ENCODE measurements around the gene ADD1.
"Not testable (repeated sequence)": the region's sequence is repeated elsewhere in the genome, so short reads cannot be mapped to it uniquely, and the experiment has no call there.

ADD1 gene

DNA sequence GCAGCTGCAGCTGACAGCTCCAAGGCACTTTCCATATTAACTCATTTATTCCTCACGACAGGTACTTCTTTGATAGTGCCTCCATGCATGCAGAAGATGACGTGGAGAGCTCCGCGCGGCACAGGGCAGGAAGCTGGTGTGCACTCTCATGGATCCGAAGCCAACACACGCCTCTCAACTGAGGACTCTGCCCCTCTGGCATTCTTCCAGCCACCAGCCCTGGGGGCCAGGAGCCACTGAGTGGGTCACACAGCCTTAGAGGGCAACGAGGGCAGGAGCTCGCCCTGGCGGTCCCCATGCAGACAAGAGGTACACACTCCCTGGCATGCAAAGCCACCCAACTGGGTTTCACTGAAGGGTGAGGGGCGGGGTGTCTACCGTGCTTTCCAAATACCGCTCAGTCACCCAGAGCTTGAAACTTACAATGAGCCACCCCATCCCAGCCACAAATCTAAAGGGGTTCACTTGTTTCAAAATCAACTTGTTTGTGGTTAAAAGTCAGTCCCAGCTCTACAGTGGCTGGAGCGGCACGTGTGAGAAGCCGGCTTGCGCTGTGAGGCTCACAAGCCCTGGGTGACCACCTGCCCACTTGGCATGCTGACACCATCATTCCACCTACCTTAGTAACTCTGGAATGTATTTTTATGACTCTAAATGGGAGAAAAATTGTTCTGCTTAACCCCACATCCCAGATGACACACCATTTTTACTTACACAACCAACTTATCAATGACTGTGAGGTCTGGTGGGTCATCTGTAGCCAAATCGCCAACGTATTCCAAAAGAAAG lies 103.4 kb downstream of the ADD1 start:
- peaks cover 76% of the 10 kb centered on the region for H3K36me3 Mint-ChIP-seq (ENCODE audit: low read depth)
- no peaks in the 10 kb centered on the region for H3K9me3 Mint-ChIP-seq
- H3K4me1 Mint-ChIP-seq (ENCODE audit: low read depth): peaks cover 7% of the 10 kb centered on the region
- no peak for DNase-seq (ENCODE audit: low spot score)
- no peaks in the 10 kb centered on the region for H3K27me3 Mint-ChIP-seq (ENCODE audit: low read depth)
- no peak overlapping the region for H3K27ac Mint-ChIP-seq
- H3K4me3 Mint-ChIP-seq: no peak overlapping the region

DNA sequence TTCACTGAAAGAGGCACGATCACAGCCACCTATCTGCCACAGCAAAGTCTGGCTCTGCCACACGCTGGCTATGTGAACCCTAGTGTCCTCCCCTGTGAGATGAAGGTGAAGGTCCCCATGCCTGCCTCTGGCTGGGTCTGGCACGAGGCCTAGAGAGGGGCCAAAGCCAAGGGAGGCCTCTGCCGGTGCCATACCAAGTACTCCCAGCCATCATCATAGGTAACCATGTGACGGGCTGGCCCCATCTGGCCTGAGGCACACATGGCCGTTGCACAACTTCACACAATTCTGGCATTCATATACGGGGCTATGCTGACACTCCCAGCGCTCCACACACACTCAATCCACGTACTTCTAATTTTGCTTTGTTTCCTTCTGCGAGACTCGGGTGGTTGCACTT lies 104.3 kb downstream of the ADD1 start:
- Mint-ChIP-seq H3K27me3 (ENCODE audit: low read depth) (no peaks in the 10 kb centered on the region), H3K4me3 (no peak overlapping the region), H3K4me1 (ENCODE audit: low read depth) (peaks cover 6% of the 10 kb centered on the region), H3K9me3 (no peaks in the 10 kb centered on the region), H3K27ac (no peak overlapping the region), H3K36me3 (ENCODE audit: low read depth) (peaks cover 73% of the 10 kb centered on the region)
- DNase-seq (ENCODE audit: low spot score): no peak

DNA sequence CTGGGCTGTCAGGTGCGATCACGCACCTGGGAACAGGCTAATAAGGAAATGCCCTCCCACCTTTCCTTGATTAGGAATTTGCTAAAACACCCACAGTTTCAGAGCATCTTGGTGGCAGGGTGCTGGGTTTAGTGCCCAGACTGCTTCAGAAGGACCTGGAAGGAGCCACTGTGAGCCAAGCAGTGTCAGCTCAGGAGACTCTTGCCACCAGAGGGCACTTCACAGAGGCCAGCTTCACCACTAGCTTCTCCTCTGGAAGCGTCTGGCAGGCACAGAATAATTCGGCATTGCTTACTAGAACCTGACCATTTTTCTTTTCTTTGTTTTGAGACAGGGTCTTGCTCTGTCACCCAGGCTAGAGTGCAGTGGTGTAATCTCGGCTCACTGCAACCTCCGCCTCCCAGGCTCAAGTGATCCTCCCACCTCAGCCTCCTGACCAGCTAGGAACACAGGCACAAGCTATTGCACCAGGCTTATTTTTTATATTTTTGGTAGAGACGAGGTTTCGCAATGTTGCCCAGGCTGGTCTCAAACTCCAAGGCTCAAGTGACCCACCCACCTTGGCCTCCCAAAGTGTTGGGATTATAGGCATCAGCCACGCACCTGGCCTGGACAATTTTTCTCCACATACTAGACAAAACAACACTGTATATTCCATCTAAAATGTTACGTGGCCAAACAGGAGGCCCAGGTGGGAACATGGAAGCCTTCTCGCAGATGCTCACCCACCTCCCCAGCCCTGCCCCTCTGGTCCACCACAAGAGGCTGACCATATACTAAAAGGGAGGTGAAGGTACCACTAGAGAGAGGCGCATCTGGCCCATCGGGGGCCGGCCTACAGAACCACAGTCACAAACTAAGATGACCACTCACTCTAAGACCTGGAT lies 105.5 kb downstream of the ADD1 start:
- H3K36me3 Mint-ChIP-seq (ENCODE audit: low read depth): peaks cover 78% of the 10 kb centered on the region
- H3K9me3 Mint-ChIP-seq: no peaks in the 10 kb centered on the region
- DNase-seq (ENCODE audit: low spot score): no peak
- H3K27me3 Mint-ChIP-seq (ENCODE audit: low read depth): no peaks in the 10 kb centered on the region
- no peak overlapping the region for H3K4me3 Mint-ChIP-seq
- H3K27ac Mint-ChIP-seq: no peak overlapping the region
- H3K4me1 Mint-ChIP-seq (ENCODE audit: low read depth): peaks cover 15% of the 10 kb centered on the region

DNA sequence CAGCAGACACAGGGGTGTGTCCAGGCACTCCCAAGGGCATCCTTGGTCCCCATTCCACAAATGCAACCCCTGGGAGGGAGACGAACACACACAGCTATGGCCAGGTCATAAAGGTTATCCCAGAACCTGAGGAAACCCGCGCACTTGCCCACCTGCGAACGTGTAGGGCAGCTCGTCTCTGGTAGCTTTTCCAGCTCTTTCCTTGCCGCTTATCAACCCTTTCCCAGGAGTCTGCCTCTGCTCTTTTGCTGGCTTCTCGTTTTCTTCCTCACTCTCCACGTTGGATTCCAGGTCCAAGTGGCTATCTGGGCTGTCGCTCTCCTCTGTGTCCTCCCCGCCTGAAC lies 106.1 kb downstream of the ADD1 start:
- H3K27me3 Mint-ChIP-seq (ENCODE audit: low read depth): no peaks in the 10 kb centered on the region
- H3K4me1 Mint-ChIP-seq (ENCODE audit: low read depth): peaks cover 20% of the 10 kb centered on the region
- H3K9me3 Mint-ChIP-seq: no peaks in the 10 kb centered on the region
- H3K27ac Mint-ChIP-seq: no peak overlapping the region
- peaks cover 80% of the 10 kb centered on the region for H3K36me3 Mint-ChIP-seq (ENCODE audit: low read depth)
- DNase-seq (ENCODE audit: low spot score): no peak
- H3K4me3 Mint-ChIP-seq: no peak overlapping the region

DNA sequence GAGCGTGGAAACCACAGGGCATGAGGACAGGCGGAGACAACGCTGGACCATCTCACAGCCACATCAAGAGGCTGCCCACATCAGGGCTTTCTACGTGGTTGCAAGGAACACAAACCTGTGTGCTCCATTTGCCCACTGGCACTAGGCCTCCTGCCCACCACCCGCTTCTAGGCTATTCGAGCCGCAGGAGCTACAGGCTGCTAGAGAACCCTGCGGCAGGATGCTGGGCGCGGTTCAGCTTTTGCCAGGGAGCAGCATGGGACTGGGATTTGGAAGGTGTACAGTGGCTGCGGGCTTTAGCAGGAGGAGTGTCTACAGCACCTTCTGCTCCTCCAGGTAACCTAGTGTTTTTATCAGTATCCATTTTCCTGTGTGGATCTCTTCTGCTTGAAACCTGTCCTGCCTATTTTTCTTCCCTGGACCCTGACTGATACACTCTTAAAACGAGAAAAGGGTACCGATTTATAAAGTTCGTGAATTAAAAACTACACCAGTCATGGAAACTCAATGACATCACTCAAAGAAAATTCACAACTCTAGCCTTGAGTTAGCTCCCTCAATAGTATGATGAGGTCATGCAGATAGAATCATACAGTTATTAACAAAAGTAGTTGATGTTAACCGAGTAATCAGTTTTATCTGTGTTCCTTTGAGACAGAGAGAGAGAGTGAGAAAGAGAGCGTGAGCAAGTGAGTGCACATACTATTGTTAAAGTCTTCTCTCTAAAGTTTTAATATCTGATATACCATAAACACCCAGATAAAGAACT lies 106.8 kb downstream of the ADD1 start:
- Mint-ChIP-seq H3K4me3 (no peak overlapping the region), H3K27ac (peak overlapping the region; percentile 23), H3K36me3 (ENCODE audit: low read depth) (peaks cover 80% of the 10 kb centered on the region), H3K4me1 (ENCODE audit: low read depth) (peaks cover 24% of the 10 kb centered on the region), H3K27me3 (ENCODE audit: low read depth) (no peaks in the 10 kb centered on the region), H3K9me3 (no peaks in the 10 kb centered on the region)
- DNase-seq (ENCODE audit: low spot score): no peak

DNA sequence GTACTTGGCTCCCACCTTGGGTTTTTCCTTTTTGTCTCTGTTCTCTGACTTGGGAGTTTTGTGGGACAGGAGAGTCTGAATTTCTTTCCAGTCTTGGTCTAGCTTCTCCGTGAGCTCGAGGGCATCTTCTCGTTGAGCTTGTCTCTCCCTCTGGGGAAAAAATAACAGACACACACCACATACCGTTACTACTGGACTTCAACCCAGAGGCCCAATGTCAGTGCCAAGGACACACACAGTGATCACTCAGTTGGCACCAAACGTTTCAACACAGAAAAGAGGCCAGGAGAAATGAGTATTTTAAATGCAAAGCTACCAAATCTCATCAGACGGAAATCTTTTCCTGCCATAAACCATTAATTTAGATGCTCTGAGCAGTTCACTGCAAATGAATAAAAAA lies 109.9 kb downstream of the ADD1 start:
- Mint-ChIP-seq H3K36me3 (ENCODE audit: low read depth) (peaks cover 85% of the 10 kb centered on the region), H3K4me3 (peak overlapping the region; percentile 43), H3K27me3 (ENCODE audit: low read depth) (no peaks in the 10 kb centered on the region), H3K4me1 (ENCODE audit: low read depth) (peaks cover 41% of the 10 kb centered on the region), H3K27ac (peak overlapping the region; percentile 93), H3K9me3 (no peaks in the 10 kb centered on the region)
- DNase-seq (ENCODE audit: low spot score): no peak

DNA sequence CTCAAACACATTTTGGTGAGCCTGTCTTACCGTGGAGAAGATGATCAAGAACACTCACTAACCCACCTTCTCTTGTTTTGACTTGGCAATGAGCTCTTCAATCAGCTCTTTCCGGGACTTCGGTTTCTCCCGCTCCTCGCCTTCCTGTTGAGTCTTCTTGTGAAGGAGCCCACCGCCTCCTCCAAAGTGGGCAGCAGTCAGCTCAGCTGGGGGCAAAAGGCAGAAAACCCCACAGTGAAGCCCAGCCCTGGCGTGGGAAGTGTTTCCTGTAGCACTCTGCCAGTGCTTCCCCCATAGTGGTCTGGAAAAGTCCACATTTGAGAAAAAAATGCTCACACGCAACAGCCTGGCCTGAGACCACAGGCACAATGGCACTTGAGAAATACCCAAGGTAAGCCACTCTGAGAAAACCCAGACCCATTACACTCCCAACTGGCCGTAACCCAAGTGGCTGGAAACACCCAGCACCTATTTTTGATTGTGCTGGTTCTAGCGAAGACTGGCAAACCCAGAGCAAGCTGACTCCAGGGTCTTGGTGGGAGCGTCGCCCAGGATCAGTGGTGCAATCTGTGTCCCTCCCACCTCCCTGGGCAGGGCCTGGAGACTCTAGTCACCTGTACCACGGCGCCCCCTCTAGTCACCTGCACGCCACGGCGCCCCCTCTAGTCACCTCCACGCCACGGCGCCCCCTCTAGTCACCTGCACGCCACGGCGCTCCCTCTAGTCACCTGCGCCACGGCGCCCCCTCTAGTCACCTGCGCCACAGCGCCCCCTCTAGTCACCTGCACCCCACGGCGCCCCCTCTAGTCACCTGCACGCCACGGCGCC lies 110.9 kb downstream of the ADD1 start:
- H3K9me3 Mint-ChIP-seq: no peaks in the 10 kb centered on the region
- peak; percentile 92 for DNase-seq (ENCODE audit: low spot score)
- H3K27me3 Mint-ChIP-seq (ENCODE audit: low read depth): no peaks in the 10 kb centered on the region
- peaks cover 47% of the 10 kb centered on the region for H3K4me1 Mint-ChIP-seq (ENCODE audit: low read depth)
- H3K36me3 Mint-ChIP-seq (ENCODE audit: low read depth): peaks cover 82% of the 10 kb centered on the region
- peak overlapping the region; percentile 43 for H3K4me3 Mint-ChIP-seq
- peak overlapping the region; percentile 93 for H3K27ac Mint-ChIP-seq

DNA sequence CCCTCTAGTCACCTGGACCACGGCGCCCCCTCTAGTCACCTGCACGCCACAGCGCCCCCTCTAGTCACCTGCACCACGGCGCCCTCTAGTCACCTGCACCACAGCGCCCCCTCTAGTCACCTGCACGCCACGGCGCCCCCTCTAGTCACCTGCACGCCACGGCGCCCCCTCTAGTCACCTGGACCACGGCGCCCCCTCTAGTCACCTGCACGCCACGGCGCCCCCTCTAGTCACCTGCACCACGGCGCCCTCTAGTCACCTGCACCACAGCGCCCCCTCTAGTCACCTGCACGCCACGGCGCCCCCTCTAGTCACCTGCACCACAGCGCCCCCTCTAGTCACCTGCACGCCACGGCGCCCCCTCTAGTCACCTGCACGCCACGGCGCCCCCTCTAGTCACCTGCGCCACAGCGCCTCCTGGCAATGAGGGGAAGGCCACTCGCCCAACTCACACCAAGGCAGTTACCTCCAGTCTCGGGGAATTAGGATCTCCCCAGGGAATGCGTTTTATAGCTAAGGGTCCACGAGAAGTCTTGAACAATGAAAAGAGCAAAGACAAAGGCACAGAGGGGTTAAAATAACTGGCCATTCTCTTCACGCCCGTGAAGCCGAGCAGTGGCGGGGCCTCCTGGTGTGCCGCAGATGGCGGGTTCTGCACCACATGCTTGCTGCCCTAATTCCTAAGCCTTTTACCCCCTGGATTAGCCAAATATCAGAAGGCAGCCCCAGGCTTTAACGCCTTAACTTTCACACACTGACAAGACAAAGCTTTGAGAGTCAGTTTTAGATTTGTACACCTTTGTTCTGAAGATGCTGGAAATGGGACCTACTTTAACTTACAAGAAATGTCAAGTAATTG lies 111.8 kb downstream of the ADD1 start:
- Mint-ChIP-seq H3K4me1 (ENCODE audit: low read depth) (peaks cover 47% of the 10 kb centered on the region), H3K27ac (peak overlapping the region; percentile 93), H3K4me3 (peak overlapping the region; percentile 43), H3K36me3 (ENCODE audit: low read depth) (peaks cover 77% of the 10 kb centered on the region)
- DNase-seq (ENCODE audit: low spot score); H3K9me3 Mint-ChIP-seq; H3K27me3 Mint-ChIP-seq (ENCODE audit: low read depth): not testable (repeated sequence)

DNA sequence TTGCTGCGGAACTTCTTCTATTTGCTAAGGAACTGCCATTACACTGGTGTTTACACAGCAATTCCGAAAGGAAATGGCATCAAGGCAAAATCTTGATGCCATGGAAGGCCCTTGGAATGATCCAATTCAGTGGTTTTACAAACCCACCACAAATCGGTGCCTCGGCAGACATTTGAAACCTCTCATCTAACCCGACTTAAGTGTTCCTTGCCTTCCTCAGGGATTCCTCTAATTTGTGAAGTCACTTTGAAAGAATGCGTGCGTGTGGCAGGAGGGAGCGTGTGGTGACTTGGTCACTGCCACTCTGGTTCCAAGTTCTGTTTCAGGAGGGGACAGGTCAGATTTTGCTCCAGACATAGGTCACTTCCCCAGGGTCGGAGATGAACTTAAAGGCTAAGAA lies 114.8 kb downstream of the ADD1 start:
- Mint-ChIP-seq H3K4me1 (ENCODE audit: low read depth) (peaks cover 51% of the 10 kb centered on the region), H3K4me3 (no peak overlapping the region), H3K27me3 (ENCODE audit: low read depth) (no peaks in the 10 kb centered on the region), H3K27ac (no peak overlapping the region), H3K9me3 (no peaks in the 10 kb centered on the region), H3K36me3 (ENCODE audit: low read depth) (peaks cover 63% of the 10 kb centered on the region)
- no peak for DNase-seq (ENCODE audit: low spot score)

DNA sequence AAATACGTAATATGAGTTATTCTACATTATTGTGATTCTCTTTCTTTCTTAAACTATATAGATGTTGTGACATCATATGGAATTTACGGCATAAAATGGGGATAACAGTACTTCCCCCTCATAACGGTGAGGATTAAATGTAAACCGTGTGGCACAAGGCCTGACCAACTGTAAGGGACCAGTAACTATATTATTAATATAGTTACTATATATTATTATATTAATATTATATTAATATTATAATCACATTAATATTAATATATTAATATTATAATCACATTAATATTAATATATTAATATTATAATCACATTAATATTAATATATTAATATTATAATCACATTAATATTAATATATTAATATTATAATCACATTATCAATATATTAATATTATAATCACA lies 116.8 kb downstream of the ADD1 start:
- not testable (repeated sequence) for H3K27ac Mint-ChIP-seq
- peaks cover 41% of the 10 kb centered on the region for H3K4me1 Mint-ChIP-seq (ENCODE audit: low read depth)
- peak overlapping the region; percentile 50 for H3K4me3 Mint-ChIP-seq

DNA sequence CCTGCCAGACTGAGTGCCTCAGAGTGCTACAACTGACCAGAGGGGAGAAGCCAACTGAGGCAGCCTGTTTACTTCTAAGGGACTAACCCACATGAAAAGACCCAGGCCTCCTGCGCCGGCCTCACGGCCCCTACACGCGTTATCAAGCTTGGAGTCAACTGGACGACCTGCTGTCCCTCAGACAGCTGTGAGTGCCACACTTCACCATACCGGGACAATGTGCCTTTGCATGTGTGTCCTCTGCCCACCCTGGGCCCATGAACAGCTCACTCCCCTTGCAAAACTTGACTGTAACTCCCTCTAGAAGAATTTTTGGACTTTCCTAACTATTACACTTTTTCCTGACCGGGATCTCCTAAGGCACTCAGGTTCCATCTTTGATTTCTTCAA lies 117.8 kb downstream of the ADD1 start:
- Mint-ChIP-seq H3K4me1 (ENCODE audit: low read depth) (peaks cover 34% of the 10 kb centered on the region), H3K27me3 (ENCODE audit: low read depth) (no peaks in the 10 kb centered on the region), H3K9me3 (no peaks in the 10 kb centered on the region), H3K4me3 (peak overlapping the region; percentile 89), H3K27ac (peak overlapping the region; percentile 84), H3K36me3 (ENCODE audit: low read depth) (peaks cover 37% of the 10 kb centered on the region)
- no peak for DNase-seq (ENCODE audit: low spot score)

More for the DNA sequence above, 116.8 kb downstream of the ADD1 start:
- H3K9me3 Mint-ChIP-seq; H3K27me3 Mint-ChIP-seq (ENCODE audit: low read depth); DNase-seq (ENCODE audit: low spot score): not testable (repeated sequence)
- H3K36me3 Mint-ChIP-seq (ENCODE audit: low read depth): peaks cover 47% of the 10 kb centered on the region

DNA sequence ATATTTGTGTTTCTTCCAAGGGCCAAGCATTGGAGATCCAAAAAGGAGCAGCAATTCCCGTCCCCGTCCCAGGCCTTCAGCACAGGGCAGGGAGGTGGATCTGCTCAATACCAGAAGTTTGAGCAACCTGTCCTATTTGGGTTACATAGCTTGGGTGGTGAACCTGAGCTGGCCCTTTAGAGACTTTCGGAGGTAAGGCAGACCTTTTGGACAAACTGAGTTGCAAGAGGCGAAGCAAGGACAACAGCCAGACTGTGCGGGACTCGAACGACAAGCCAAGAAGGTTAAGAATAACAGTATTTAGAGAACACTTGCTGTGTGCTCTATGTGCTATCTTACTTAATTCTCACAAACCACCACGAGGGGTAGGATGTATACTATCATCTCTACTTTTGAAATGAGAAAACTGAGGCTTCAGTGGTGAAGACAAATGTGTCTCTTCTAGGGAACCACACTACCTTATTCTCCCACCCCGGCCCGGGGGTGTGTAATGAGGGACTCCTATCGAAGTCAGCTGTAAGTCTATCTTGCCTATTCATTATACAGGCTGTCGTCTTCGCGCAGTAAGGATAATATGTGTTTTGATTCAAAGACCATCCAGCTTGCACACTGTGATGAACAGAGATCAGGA lies 118.3 kb downstream of the ADD1 start:
- no peaks in the 10 kb centered on the region for H3K27me3 Mint-ChIP-seq (ENCODE audit: low read depth)
- H3K4me3 Mint-ChIP-seq: peak overlapping the region; percentile 89
- peak overlapping the region; percentile 84 for H3K27ac Mint-ChIP-seq
- H3K36me3 Mint-ChIP-seq (ENCODE audit: low read depth): peaks cover 34% of the 10 kb centered on the region
- peaks cover 31% of the 10 kb centered on the region for H3K4me1 Mint-ChIP-seq (ENCODE audit: low read depth)
- peak; percentile 78 for DNase-seq (ENCODE audit: low spot score)
- H3K9me3 Mint-ChIP-seq: no peaks in the 10 kb centered on the region

All from T-helper 2 cell treated with Interferon-gamma antibody and Interleukin-4, amounts not matched to agents 5 μg/mL and 100 μg/mL, for 36 hours (primary cell).